ENCODE results near the gene HHIPL1.

The HHIPL1 gene

GRCh38 chr14:99677231-99678140, 32.6 kb downstream of the HHIPL1 start:
- no peak for DNase-seq

GRCh38 chr14:99678198-99678597, 33.3 kb downstream of the HHIPL1 start:
- DNase-seq = no peak

DNA sequence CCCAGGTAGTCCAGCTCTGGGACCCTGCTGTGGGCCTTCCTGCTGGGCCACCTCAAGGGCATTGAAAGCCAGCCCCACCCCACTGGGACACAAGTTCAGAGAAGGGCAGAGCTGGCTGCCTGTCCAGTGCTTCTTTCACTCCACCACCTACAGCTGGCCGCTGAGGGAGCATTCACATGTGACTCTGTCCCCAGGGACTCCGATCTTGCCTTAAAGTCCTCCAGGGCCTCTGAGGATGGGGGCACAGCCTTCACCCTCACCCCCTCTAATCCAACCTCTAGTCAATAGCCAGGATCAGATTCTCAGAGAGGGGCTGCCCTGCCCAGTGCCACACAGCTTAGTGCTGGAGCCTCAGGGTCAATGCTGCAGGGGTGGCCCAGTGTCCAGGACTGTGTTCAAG, 34.2 kb downstream of the HHIPL1 start:
- DNase-seq = no peak

DNA sequence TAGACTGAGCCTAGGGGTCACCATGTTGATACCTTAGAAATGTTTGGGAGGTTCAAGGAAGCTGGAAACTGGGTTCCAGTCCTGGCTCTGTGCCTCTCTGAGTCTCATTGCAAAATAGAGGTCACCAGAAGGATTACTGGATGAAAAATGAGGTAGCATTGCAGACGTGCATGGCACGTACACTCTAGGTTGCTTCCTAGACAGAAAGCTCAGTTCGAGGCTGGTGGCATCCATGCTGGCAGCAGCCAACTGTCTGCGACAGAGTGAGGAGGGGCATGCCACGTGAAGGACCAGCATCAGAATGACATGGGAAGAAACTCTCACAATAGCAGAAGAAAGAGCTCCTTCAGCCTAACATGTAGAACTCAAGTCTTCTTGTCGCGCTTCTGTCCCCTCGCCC, 34.6 kb downstream of the HHIPL1 start:
- DNase-seq = no peak

DNA sequence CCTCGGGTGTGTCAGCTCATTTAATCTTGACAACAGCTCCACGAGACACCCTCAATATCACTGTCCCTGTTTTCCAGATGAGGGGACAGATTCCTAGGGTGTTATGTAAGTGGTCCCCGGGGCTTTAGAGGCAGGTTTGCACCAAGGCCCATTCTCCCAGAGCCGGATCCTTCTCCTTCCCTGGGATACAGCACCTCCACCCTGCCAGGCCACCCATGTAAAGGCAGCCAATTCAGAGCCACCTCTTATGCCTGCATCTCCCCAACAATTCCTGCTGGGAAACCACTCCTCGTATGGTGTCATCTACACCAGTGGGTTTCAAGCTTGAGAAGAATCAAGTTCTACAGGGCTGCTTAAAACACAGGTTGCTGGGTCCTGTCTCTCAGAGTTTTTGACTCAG, 35.1 kb downstream of the HHIPL1 start:
- no peak for DNase-seq

DNA sequence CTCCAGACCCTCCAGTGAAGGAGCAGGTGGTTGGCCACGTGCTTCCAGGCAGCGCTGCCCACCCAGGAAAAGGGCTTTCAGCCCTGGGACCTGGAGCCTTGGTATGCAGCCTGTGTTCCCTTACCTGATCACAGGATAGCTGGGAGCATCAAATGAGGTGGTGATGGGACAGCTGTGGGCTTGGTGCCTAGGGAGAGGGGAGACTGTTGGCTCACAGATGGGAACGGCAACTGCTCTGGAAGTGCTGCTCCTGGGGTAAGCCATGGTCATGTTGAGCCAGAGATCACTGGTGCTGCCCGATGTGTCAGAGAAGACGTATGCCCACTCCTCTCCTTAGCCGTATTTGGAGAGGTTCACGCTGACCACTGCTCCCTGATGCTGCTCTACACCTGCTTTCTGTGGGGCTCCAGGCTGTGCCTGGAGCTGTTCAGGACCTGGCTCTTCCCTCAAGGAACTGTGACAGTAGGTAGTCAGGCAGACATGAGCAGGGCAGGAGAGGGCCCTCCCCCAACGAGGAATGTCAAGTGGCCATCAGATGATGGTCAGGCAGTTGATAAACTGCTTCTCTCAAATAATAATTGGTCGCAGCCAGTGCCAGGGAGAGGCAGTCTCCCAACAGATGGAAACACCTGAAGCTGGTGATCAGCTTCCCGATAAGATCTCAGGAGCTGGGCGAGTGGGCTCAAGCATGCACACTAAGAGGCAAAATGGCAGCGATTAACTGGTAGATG, 36.3 kb downstream of the HHIPL1 start:
- DNase-seq = no peak

- DNase-seq = no peak
Measured at GRCh38 chr14:99681832-99682148, 36.9 kb downstream of the HHIPL1 start.

DNA sequence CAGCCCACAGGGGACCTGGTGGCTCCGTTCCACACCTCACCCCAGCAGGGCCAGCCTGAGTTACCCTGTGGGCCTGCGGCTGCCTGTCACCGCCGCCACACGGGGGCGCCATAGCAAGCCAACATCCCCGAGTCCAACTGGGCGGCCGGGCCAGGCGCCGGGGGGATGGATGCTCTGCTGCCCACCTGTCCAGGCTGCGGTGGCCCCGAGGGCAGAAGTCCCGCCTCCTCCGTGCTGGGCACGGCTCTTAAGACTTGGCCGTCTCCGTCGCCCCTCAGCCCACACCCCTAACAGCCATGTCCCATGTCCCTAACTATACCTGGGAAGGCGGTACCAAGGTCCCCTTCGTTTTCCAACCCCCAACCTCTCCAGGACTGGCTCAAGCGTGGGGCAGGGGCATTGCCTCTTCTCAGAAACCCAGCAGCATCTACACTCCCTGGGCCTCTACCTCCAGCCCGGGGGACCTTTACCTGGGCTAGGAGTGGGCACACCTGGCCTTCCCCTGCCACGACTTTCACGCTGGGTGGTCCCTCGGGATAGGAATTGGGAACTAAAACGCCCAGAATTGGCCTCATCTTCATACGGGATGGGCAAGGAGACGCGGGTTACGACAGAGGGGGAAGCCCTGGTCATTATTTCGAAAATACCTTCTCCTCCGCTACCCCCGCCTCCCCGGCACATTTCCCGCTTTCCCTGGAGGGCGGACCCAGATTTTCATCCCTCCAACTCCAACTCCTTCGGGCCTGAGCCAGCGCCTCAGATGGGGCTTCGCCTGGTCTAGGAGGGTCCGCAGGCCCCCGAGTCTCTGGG, 38.1 kb downstream of the HHIPL1 start:
- peak; percentile 74 to 83 for DNase-seq

GRCh38 chr14:99683619-99684409, 38.9 kb downstream of the HHIPL1 start, which contains the start of gene CYP46A1:
Gene CYP46A1, plus strand, starts transcription at chr14:99684298. Its CDS starts 120 bp downstream, at chr14:99684418.
- DNase-seq = peak; percentile 99

- DNase-seq = no peak
Measured at GRCh38 chr14:99684410-99684934, 39.5 kb downstream of the HHIPL1 start.

DNA sequence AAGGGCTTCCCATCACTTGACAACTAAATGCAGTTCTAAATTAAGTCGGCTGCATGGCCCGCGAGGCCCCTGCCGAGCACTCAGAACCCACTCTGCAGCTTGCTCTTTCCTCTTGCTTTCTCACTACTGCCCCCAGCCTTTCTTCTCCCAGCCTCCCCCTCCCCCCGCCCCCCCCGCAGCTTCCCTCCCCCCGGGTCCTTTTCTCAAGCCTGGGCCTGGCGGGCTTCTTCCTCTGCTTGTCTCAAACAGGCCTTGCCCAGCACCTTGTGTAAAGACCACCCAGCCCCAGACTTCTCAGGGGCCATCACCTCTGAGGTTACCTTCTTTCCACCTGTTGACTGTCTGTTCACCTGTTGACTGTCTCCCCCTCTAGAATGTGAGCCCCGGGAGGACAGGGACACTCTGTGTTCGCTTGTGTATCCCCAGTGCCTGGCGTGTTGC, 40.2 kb downstream of the HHIPL1 start:
- DNase-seq = no peak

- no peak for DNase-seq
Measured at GRCh38 chr14:99685596-99685995, 40.7 kb downstream of the HHIPL1 start.

DNA sequence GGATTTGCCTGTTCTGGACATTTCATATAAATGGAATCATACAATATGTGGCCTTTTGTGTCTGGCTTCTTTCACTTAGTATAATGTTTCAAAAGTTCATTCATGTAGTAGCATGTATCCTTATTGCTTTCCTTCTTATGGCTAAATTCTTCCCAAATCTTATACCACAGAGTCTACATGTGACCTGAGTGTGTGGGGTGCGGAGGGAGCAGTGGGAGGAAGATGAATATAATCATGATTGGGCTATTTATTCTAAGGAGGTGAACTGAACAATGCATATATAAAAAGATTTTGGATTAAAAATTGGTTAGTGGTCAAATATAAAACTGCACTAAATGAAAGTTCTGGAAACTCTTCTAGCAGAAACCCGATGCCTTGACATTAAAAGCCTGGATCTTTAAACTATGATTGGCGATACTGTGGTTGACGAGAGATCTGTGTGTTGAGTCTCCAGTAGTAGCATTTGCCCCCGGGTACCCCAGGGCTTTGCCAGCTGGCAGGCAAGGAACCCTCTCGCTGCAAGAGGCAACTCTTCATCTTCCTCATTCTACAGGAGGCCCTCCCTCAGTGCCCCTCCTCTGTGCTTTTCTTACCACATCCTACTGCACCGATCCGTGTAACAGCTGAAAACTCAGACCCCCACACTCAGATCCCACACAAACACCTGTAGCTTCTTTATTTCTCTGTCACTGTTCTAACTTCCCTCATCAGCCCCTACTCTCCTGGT, 41.8 kb downstream of the HHIPL1 start:
- DNase-seq = no peak

- peak; percentile 16 to 40 for DNase-seq
Measured at GRCh38 chr14:99687284-99688209, 42.6 kb downstream of the HHIPL1 start.

GRCh38 chr14:99688210-99688581, 43.3 kb downstream of the HHIPL1 start:
- DNase-seq = no peak

GRCh38 chr14:99688629-99689028, 43.7 kb downstream of the HHIPL1 start:
- DNase-seq = no peak

GRCh38 chr14:99689266-99690236, 44.6 kb downstream of the HHIPL1 start:
- DNase-seq = no peak

GRCh38 chr14:99690636-99691035, 45.7 kb downstream of the HHIPL1 start:
- no peak for DNase-seq

Data from CD4-positive, alpha-beta T cell treated with Interleukin-1 beta for 1 hour (primary cell).